K562 (cell line): Measurements from ENCODE around the gene GAPT.

Source experiments
- ATF2 ChIP-seq: sonication (generic); formaldehyde crosslinking; IDR thresholded peaks from 2 replicates; pipeline ENCODE4 v1.8.1; 2022; ENCODE audit warnings: missing genetic modification reagents
- CEBPB ChIP-seq: fragments of 450-650 bp; IDR thresholded peaks from 2 replicates; pipeline ENCODE4 v1.6.1; 2016; ENCODE audit warnings: missing genetic modification characterization, missing compliant biosample characterization
- CREB1 ChIP-seq, 2 experiments: sonication (generic) in 1 of 2; formaldehyde crosslinking in 1 of 2; IDR thresholded peaks; 2 replicates each; pipeline versions ENCODE4 v1.6.1 to v1.8.0; 2012 to 2022; ENCODE audit warnings: inconsistent platforms in 1 of 2, mild to moderate bottlenecking in 1 of 2, missing genetic modification reagents in 1 of 2, moderate library complexity in 1 of 2
- CTCF ChIP-seq, 3 experiments: IDR thresholded peaks in 2 of 3; conservative IDR thresholded peaks in 1 of 3; 2 replicates each; pipeline ENCODE4 v1.5.1; 2011 to 2012; ENCODE audit warnings: low read length in 3 of 3, mild to moderate bottlenecking in 3 of 3, control low read depth in 2 of 3, improper control_type of control experiment in 1 of 3, inconsistent platforms in 1 of 3, low read depth in 1 of 3, mixed read lengths in 1 of 3, moderate library complexity in 1 of 3; ENCODE audit not compliant: insufficient read depth in 2 of 3
- FOXP4 ChIP-seq: sonication (generic); formaldehyde crosslinking; IDR thresholded peaks from 2 replicates; pipeline ENCODE4 v1.8.0; 2022; ENCODE audit warnings: mild to moderate bottlenecking, missing genetic modification reagents, borderline replicate concordance
- NFYB ChIP-seq: IDR thresholded peaks from 2 replicates; pipeline ENCODE4 v1.6.1; 2011; ENCODE audit warnings: mild to moderate bottlenecking, moderate library complexity; ENCODE audit not compliant: insufficient read length; ENCODE audit errors: extremely low read depth
- NR2C2 ChIP-seq, 2 experiments: fragments of 200-800 bp in 1 of 2; sonication (Bioruptor generic) in 1 of 2; sonication (generic) in 1 of 2; formaldehyde crosslinking in 1 of 2; IDR thresholded peaks; 2 replicates each; pipeline versions ENCODE4 v1.6.1 to v1.8.0; 2016 to 2022; ENCODE audit warnings: mild to moderate bottlenecking in 1 of 2, missing compliant biosample characterization in 1 of 2, missing genetic modification characterization in 1 of 2, missing genetic modification reagents in 1 of 2
- POLR2A ChIP-seq: fragments of 450-650 bp; conservative IDR thresholded peaks from 2 replicates; pipeline ENCODE4 v1.6.1; 2016
- RBBP5 ChIP-seq: fragments of 200-600 bp; sonication (generic); IDR thresholded peaks from 2 replicates; pipeline ENCODE4 v1.6.1; 2012; ENCODE audit warnings: borderline replicate concordance, mild to moderate bottlenecking, low read length, control low read depth, inconsistent platforms; ENCODE audit not compliant: insufficient read depth, poor library complexity, severe bottlenecking
- SMARCC2 ChIP-seq: fragments of 450-650 bp; IDR thresholded peaks from 2 replicates; pipeline ENCODE4 v1.6.1; 2017; ENCODE audit warnings: antibody characterized with exemption, moderate library complexity, mild to moderate bottlenecking, low read depth
- ZNF354B ChIP-seq: fragments of 250-450 bp; sonication (Bioruptor Pico); IDR thresholded peaks from 2 replicates; pipeline ENCODE4 v1.4.0; 2020
- ZNF584 ChIP-seq: fragments of 200-800 bp; sonication (Bioruptor generic); IDR thresholded peaks from 2 replicates; pipeline ENCODE4 v1.6.1; 2016; ENCODE audit warnings: low read depth, mild to moderate bottlenecking, missing genetic modification characterization, missing compliant biosample characterization
- ZNF655 ChIP-seq: fragments of 250-450 bp; sonication (Bioruptor Pico); IDR thresholded peaks from 2 replicates; pipeline ENCODE4 v1.5.0; 2021

GRCh38 chr5:58498340-58498942 is 7.2 kb downstream of the GAPT start:
- no peak for TF ChIP-seq CEBPB (tag)
- TF ChIP-seq POLR2A, result no peak
- TF ChIP-seq CTCF (IDR thresholded peaks at IDR 0.05 in 2 of 3, conservative IDR thresholded peaks at IDR 0.05 in 1 of 3; ENCODE audit: insufficient read depth in 2 of 3, low read depth in 1 of 3, low read length in 3 of 3), result peak; percentile 18 to 44 (median 35); a peak in 4 of 6 replicates
- TF ChIP-seq NFYB, result no peak
- no peak for TF ChIP-seq NR2C2 (CRISPR knock-in tag; IDR thresholded peaks at IDR 0.05)
- TF ChIP-seq NR2C2 (tag; IDR thresholded peaks at IDR 0.05), result no peak
- TF ChIP-seq ZNF655 (CRISPR knock-in tag), result no peak
- no peak for TF ChIP-seq ZNF354B
- no peak for TF ChIP-seq RBBP5
- no peak for TF ChIP-seq FOXP4 (CRISPR knock-in tag)
- TF ChIP-seq CREB1 (IDR thresholded peaks at IDR 0.05), result no peak
- TF ChIP-seq CREB1 (CRISPR knock-in tag; IDR thresholded peaks at IDR 0.05), result no peak
- no peak for TF ChIP-seq ATF2 (CRISPR knock-in tag)
- TF ChIP-seq SMARCC2, result no peak
- TF ChIP-seq ZNF584 (CRISPR knock-in tag), result no peak
